Panc1 (cell line): ENCODE measurements around the gene TMPRSS6.

Experiments
- CTCF ChIP-seq: fragments of 450-650 bp; IDR thresholded peaks from 2 replicates; pipeline ENCODE4 v1.5.1; 2017; ENCODE audit warnings: mild to moderate bottlenecking
- POLR2AphosphoS5 ChIP-seq: IDR thresholded peaks from 2 replicates; pipeline ENCODE4 v1.6.1; 2012; ENCODE audit warnings: mild to moderate bottlenecking, low read depth, low read length, moderate library complexity

- no peak for TF ChIP-seq CTCF
- TF ChIP-seq POLR2AphosphoS5, result no peak
Measured at GRCh38 chr22:37069319-37069718, 40.2 kb downstream of the TMPRSS6 start.
